ENCODE data around the gene FXR2.

FXR2 gene

GRCh38 chr17:7544911-7545310 is 69.8 kb downstream of the FXR2 start:
- no peak for DNase-seq
